Glomerular endothelial cell (primary cell): ENCODE results near the gene UNC13B. TPM values are rescaled to one million over a fixed set of nuclear protein-coding genes. Genes with fewer than 3 reads are reported as not detected.
"Not testable (repeated sequence)": the region's sequence is repeated elsewhere in the genome, so short reads cannot be mapped to it uniquely, and the experiment has no call there.

Source experiments
- DNase-seq: peaks from one replicate; pipeline ENCODE4 v3.0.0-alpha.2; 2011; ENCODE audit warnings: low read depth, low spot score; ENCODE audit errors: extremely low read depth
- total RNA-seq: library from RNA; depleted of rRNA; stranded (reverse); fragments of >200 nt; gene quantifications from 2 replicates; pipeline ENCODE4 v1.2.3, GENCODE V29; 2015

The UNC13B gene
- total RNA-seq, 1 donor from 2014 or later = 38.9 TPM

DNA sequence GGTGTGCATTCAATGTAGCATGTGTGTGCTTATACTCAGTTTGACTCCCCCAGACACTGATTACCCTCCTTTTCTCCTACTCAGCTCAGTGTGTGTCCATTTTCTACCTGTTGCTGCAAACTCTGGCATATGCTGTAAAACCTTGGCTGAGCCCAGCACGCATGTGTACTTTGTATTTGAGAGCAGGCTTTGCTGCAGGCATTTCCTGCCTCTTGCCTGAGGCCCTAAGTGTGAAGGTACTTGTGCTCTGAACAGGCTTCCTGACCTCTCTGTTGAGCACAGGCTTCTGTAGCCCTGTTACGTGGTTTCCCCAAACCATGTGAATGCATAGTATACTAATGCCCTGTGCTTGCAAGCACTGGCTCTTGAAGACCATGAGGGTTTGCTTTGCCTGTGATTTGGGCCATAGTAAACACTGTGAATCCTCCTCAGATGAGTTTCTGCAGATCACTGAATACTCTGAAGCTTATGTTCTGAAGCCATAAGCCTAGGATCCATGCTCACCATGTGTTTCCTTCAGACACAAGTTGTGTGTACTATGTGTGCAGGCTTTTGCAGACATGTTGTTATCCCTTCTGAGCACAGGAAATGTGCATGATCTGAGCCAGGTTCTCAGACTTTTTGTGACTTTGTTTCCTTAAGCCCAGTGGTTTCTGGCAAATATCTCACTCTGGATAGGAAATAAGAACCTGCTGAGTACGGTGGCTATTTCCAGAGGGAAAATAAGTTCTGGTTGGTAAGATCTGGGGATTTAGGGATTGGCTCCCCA lies 203.2 kb downstream of the UNC13B start:
- DNase-seq = no peak

GRCh38 chr9:35366627-35367026 lies 204.8 kb downstream of the UNC13B start:
- no peak for DNase-seq

GRCh38 chr9:35367451-35367850 lies 205.6 kb downstream of the UNC13B start:
- DNase-seq = no peak

DNA sequence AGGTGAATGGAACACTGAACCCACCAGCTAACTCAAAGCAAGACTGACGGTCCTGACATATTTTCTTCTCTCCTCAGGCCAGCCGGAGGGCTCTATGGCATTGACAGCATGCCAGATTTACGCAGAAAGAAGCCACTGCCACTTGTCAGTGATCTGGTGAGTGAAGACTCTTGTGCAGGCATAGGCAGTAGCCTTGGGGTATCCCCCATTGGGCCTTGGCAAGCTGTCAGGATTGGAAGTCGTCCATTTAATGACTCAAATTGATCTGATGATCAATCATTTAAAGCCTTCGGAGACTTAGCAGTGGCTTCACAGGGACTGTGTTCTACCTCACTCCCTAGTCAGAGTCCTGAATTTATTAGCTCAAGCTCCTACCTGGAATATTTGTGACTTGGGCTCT lies 208.4 kb downstream of the UNC13B start:
- DNase-seq = no peak

GRCh38 chr9:35374436-35374835 lies 212.6 kb downstream of the UNC13B start:
- DNase-seq = no peak

DNA sequence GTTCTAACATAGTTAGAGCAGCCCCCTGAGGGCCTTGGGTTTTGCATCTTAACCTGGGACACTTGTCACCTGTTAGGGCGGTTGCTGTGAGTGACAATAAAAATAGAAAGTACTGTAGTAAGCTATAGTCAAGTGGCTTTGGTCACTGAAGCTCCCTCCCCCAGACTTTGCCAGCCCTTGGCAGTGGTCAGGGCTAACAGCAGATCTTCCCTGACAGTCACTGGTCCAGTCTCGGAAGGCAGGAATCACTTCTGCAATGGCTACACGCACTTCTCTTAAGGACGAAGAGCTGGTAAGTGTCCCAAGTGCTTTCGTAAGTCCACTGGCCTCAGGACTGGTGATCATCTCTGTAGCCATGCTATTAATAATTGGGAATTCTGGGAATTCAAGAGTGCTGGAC lies 213.1 kb downstream of the UNC13B start:
- DNase-seq = no peak

- DNase-seq = no peak
These were observed 218.2 kb downstream of the UNC13B start for GRCh38 chr9:35380039-35380438.

- no peak for DNase-seq
These were observed 218.8 kb downstream of the UNC13B start for GRCh38 chr9:35380619-35381018.

DNA sequence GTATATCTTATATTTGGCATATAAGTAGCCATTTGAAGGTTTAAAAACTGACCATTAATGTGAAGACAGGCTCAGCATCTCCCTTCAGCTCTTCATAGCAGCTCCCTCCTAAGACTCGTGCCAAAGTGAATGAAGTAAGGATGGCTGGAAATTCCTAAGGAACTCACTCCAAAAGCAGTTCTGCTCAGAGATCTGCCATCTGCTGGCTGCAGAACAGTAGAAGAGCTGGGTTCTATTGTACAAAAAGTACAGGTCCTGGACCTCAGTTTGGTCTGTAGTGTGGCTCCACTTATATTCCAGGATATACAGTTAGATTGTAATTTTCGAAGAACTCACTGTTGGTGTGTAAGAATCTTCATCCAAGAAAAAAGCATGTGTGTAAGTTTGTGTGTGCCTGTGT lies 223.2 kb downstream of the UNC13B start:
- DNase-seq = no peak

GRCh38 chr9:35395076-35395705 lies 233.4 kb downstream of the UNC13B start:
- DNase-seq = no peak

GRCh38 chr9:35395706-35396101 lies 233.9 kb downstream of the UNC13B start:
- DNase-seq = no peak

- DNase-seq = no peak
These were observed 234.9 kb downstream of the UNC13B start for GRCh38 chr9:35396560-35397215.

DNA sequence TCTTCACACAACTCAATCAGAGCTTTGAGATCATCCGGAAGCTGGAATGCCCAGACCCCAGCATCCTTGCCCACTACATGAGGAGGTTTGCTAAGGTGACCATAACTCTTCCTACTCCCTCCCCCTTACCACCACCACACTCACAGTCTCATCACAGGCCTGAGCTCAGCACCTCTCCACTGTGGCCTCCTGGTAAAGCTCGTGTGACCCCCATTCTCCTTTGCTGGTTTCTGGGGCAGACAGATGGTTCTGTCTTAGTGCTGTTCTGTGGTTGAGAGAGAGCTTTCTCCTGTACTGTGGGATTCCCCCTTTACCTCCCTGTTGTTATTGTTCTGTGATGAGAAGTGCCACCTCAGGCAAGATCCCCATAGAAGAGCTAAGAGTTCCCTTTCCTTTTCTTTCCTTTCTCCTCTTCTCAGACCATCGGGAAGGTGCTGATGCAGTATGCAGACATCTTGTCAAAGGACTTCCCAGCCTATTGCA lies 235.4 kb downstream of the UNC13B start:
- DNase-seq = no peak

DNA sequence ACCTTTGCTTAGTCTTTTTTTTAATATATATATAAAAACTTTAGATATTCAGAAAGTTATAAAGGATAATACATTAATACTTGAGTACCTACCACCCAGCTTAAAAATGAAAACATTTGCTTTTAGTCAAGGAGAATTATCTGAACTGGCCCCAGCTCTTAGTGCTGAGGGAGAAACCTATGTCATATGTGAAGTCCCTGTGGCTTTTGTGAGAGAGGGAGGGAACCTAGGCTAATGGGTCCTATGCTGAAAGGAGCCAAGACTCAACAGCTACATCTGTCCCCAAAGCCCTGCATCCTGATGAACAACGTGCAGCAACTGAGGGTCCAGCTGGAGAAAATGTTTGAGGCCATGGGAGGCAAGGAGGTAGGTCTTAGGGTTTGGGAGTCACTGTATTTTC lies 236.1 kb downstream of the UNC13B start:
- no peak for DNase-seq

GRCh38 chr9:35398651-35399335 lies 237.0 kb downstream of the UNC13B start:
- DNase-seq = no peak

DNA sequence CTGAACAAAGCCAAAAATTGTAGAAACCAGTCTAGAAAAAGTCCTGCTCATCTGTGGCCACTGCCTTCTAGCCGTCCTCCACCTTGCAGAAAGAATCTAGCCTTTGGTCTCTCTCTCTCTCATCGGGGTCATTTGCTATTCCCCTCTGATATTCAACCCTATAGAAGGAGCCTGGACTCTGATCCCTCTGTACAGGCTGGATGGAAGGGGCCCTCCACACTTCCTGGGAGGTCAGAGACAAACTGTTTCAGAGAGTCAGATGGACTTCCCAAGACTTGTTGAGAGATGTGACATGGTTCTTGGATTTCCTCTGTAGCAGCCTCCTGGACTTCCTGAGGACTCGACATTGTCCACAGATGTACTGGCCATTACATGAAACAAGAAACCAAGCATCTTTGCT lies 243.1 kb downstream of the UNC13B start:
- DNase-seq = no peak

DNA sequence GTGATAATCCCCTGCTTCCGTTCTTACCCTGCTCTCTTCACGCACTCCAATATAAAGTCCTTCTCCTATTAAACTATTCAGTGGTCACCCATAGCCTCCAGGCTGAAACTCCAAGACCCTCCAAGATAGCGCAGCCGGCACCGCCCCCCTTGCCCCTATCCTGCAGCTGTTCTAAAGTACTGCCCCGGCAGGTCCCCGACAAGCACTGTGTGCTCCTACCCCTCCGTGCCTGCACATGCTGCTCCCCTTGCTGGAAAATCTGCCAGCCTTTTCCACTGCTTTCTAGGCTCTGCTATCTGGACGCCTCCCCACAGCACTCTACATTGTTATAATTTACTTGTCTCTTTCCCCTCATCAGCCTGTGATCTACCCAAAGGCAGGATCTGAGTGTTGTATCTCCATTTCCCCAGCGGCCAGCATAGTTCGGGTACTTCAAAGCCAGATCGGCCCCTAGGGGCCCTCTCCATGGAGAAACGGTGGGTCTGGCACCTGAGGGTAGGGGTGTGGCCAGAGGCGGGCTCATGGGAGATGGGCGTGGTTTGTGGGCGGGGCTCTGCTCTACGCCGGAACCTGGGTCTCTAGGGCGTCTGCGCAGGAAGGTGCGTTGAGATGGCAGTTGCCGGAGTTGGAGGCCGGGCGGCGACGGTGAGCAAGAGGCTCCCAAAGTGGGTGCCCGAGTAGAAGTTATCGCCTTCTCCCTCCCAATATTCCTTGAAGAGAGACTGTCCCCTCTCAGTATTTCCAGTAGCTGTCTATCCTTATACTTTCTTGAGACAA lies 244.6 kb downstream of the UNC13B start:
- DNase-seq = no peak

DNA sequence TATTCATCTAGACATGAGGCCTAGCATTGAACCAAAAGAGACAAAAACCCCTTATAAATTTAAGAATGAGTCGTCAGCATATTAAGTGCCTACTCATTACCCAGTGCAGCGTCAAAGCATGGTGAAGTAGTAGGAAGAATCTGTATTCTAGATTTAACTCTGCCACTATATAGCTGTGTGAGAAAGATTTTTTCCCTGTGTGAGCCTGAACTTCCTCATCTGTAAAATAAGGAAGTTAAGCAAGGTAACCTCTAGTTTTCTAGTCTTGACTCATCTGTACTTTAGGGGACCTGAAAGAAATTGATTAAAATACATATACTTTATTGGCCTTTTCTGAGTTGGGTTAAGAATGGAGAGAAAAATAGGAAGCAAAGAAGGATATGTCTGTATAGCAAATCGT lies 246.0 kb downstream of the UNC13B start:
- DNase-seq = no peak

DNA sequence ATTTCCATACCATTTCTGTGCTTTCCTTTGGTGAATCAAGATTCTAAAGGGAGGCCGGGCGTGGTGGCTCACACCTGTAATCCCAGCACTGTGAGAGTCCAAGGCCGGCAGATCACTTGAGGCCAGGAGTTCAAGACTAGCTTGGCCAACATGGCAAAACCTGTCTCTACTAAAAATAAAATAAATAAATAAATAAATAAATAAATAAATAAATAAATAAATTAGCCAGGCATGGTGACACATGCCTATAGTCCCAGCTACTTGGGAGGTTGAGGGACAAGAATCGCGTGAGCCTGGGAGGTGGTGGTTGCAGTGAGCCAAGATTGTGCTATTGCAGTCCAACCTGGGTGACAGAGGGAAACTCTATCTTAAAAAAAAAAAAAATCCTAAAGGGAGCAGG lies 247.6 kb downstream of the UNC13B start:
- DNase-seq = not testable (repeated sequence)

DNA sequence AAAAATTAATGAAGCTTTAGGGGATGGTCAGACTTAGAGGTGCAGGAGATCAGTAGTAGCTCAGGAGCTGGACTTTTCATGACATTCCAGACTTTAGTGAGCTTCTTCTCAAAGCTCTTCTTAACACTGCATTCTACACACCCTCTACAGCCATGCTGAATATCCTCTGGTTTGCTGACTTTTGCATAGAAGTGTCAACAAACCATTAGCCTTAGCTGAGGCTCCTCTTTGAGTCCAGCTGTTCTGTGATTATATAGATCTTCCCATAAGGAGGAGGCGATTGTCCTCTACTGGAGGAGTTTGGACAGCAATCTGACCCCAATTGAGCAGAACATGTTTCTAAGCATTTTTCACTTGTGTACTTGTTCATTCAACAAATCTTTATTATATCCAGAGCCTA lies 253.1 kb downstream of the UNC13B start:
- no peak for DNase-seq
